ENCODE measurements around the gene STX2.

STX2 gene

GRCh38 chr12:130832561-130833209 is 6.4 kb downstream of the STX2 start:
- Histone ChIP-seq H3K4me3 (ENCODE audit: low read length) (no peak overlapping the region), H3K36me3 (ENCODE audit: insufficient read depth, low read length) (no peaks in the 10 kb centered on the region), H2AFZ (ENCODE audit: low read depth, low read length) (no peak overlapping the region)

GRCh38 chr12:130831876-130832405 is 7.1 kb downstream of the STX2 start:
- Histone ChIP-seq H3K4me1 (ENCODE audit: insufficient read depth, low read length) (no peaks in the 10 kb centered on the region), H3K36me3 (ENCODE audit: insufficient read depth, low read length) (no peaks in the 10 kb centered on the region), H3K27me3 (ENCODE audit: insufficient read depth, low read length) (no peaks in the 10 kb centered on the region), H2AFZ (ENCODE audit: low read depth, low read length) (no peak overlapping the region), H3K4me3 (ENCODE audit: low read length) (no peak overlapping the region), H3K9me3 (ENCODE audit: low read length) (no peaks in the 10 kb centered on the region)

More at GRCh38 chr12:130832561-130833209, 6.4 kb downstream of the STX2 start:
- H3K27me3 ChIP-seq (ENCODE audit: insufficient read depth, low read length): no peaks in the 10 kb centered on the region
- H3K9me3 ChIP-seq (ENCODE audit: low read length): no peaks in the 10 kb centered on the region
- H3K4me1 ChIP-seq (ENCODE audit: insufficient read depth, low read length): peaks cover 2% of the 10 kb centered on the region

- no peak overlapping the region for H3K4me3 ChIP-seq (ENCODE audit: low read length)
- H3K4me1 ChIP-seq (ENCODE audit: insufficient read depth, low read length): no peaks in the 10 kb centered on the region
- H2AFZ ChIP-seq (ENCODE audit: low read depth, low read length): no peak overlapping the region
These were observed 7.8 kb downstream of the STX2 start for GRCh38 chr12:130831246-130831645.

GRCh38 chr12:130830246-130830551 is 8.9 kb downstream of the STX2 start:
- Histone ChIP-seq H3K9me3 (ENCODE audit: low read length) (no peaks in the 10 kb centered on the region), H3K4me1 (ENCODE audit: insufficient read depth, low read length) (no peaks in the 10 kb centered on the region), H3K36me3 (ENCODE audit: insufficient read depth, low read length) (no peaks in the 10 kb centered on the region), H3K4me3 (ENCODE audit: low read length) (no peak overlapping the region), H2AFZ (ENCODE audit: low read depth, low read length) (no peak overlapping the region), H3K27me3 (ENCODE audit: insufficient read depth, low read length) (no peaks in the 10 kb centered on the region)

More at GRCh38 chr12:130831246-130831645, 7.8 kb downstream of the STX2 start:
- no peaks in the 10 kb centered on the region for H3K9me3 ChIP-seq (ENCODE audit: low read length)
- no peaks in the 10 kb centered on the region for H3K36me3 ChIP-seq (ENCODE audit: insufficient read depth, low read length)
- no peaks in the 10 kb centered on the region for H3K27me3 ChIP-seq (ENCODE audit: insufficient read depth, low read length)

- Histone ChIP-seq H2AFZ (ENCODE audit: low read depth, low read length) (no peak overlapping the region), H3K27me3 (ENCODE audit: insufficient read depth, low read length) (no peaks in the 10 kb centered on the region), H3K4me1 (ENCODE audit: insufficient read depth, low read length) (no peaks in the 10 kb centered on the region), H3K36me3 (ENCODE audit: insufficient read depth, low read length) (no peaks in the 10 kb centered on the region), H3K4me3 (ENCODE audit: low read length) (no peak overlapping the region), H3K9me3 (ENCODE audit: low read length) (no peaks in the 10 kb centered on the region)
These were observed 9.4 kb downstream of the STX2 start for GRCh38 chr12:130829391-130830245.

GRCh38 chr12:130828895-130829294 is 10.2 kb downstream of the STX2 start:
- H3K27me3 ChIP-seq (ENCODE audit: insufficient read depth, low read length): no peaks in the 10 kb centered on the region
- no peaks in the 10 kb centered on the region for H3K9me3 ChIP-seq (ENCODE audit: low read length)
- no peaks in the 10 kb centered on the region for H3K36me3 ChIP-seq (ENCODE audit: insufficient read depth, low read length)
- H3K4me1 ChIP-seq (ENCODE audit: insufficient read depth, low read length): no peaks in the 10 kb centered on the region
- H2AFZ ChIP-seq (ENCODE audit: low read depth, low read length): no peak overlapping the region
- H3K4me3 ChIP-seq (ENCODE audit: low read length): no peak overlapping the region

- no peak overlapping the region for H2AFZ ChIP-seq (ENCODE audit: low read depth, low read length)
- no peaks in the 10 kb centered on the region for H3K4me1 ChIP-seq (ENCODE audit: insufficient read depth, low read length)
- H3K36me3 ChIP-seq (ENCODE audit: insufficient read depth, low read length): peaks cover 14% of the 10 kb centered on the region
- H3K27me3 ChIP-seq (ENCODE audit: insufficient read depth, low read length): no peaks in the 10 kb centered on the region
- no peak overlapping the region for H3K4me3 ChIP-seq (ENCODE audit: low read length)
- no peaks in the 10 kb centered on the region for H3K9me3 ChIP-seq (ENCODE audit: low read length)
These were observed 11.6 kb downstream of the STX2 start for GRCh38 chr12:130827432-130827831.

- Histone ChIP-seq H3K4me1 (ENCODE audit: insufficient read depth, low read length) (no peaks in the 10 kb centered on the region), H3K27me3 (ENCODE audit: insufficient read depth, low read length) (no peaks in the 10 kb centered on the region), H3K9me3 (ENCODE audit: low read length) (no peaks in the 10 kb centered on the region), H3K36me3 (ENCODE audit: insufficient read depth, low read length) (peaks cover 18% of the 10 kb centered on the region), H2AFZ (ENCODE audit: low read depth, low read length) (no peak overlapping the region), H3K4me3 (ENCODE audit: low read length) (no peak overlapping the region)
These were observed 12.8 kb downstream of the STX2 start for GRCh38 chr12:130826151-130826801.

GRCh38 chr12:130825771-130826150 is 13.3 kb downstream of the STX2 start:
- H3K27me3 ChIP-seq (ENCODE audit: insufficient read depth, low read length): no peaks in the 10 kb centered on the region
- peaks cover 23% of the 10 kb centered on the region for H3K36me3 ChIP-seq (ENCODE audit: insufficient read depth, low read length)
- no peaks in the 10 kb centered on the region for H3K9me3 ChIP-seq (ENCODE audit: low read length)
- H2AFZ ChIP-seq (ENCODE audit: low read depth, low read length): no peak overlapping the region
- no peaks in the 10 kb centered on the region for H3K4me1 ChIP-seq (ENCODE audit: insufficient read depth, low read length)
- no peak overlapping the region for H3K4me3 ChIP-seq (ENCODE audit: low read length)

- H3K4me1 ChIP-seq (ENCODE audit: insufficient read depth, low read length): peaks cover 21% of the 10 kb centered on the region
- peaks cover 31% of the 10 kb centered on the region for H3K36me3 ChIP-seq (ENCODE audit: insufficient read depth, low read length)
- no peak overlapping the region for H2AFZ ChIP-seq (ENCODE audit: low read depth, low read length)
- H3K27me3 ChIP-seq (ENCODE audit: insufficient read depth, low read length): no peaks in the 10 kb centered on the region
- no peak overlapping the region for H3K4me3 ChIP-seq (ENCODE audit: low read length)
- H3K9me3 ChIP-seq (ENCODE audit: low read length): no peaks in the 10 kb centered on the region
These were observed 19.4 kb downstream of the STX2 start for GRCh38 chr12:130819681-130820080.

GRCh38 chr12:130818635-130819576 is 20.1 kb downstream of the STX2 start:
- Histone ChIP-seq H3K4me1 (ENCODE audit: insufficient read depth, low read length) (peaks cover 21% of the 10 kb centered on the region), H3K4me3 (ENCODE audit: low read length) (no peak overlapping the region), H3K9me3 (ENCODE audit: low read length) (no peaks in the 10 kb centered on the region), H3K36me3 (ENCODE audit: insufficient read depth, low read length) (peaks cover 31% of the 10 kb centered on the region), H2AFZ (ENCODE audit: low read depth, low read length) (no peak overlapping the region), H3K27me3 (ENCODE audit: insufficient read depth, low read length) (no peaks in the 10 kb centered on the region)

- Histone ChIP-seq H2AFZ (ENCODE audit: low read depth, low read length) (no peak overlapping the region), H3K4me1 (ENCODE audit: insufficient read depth, low read length) (peaks cover 21% of the 10 kb centered on the region), H3K27me3 (ENCODE audit: insufficient read depth, low read length) (no peaks in the 10 kb centered on the region), H3K36me3 (ENCODE audit: insufficient read depth, low read length) (peaks cover 24% of the 10 kb centered on the region), H3K9me3 (ENCODE audit: low read length) (no peaks in the 10 kb centered on the region), H3K4me3 (ENCODE audit: low read length) (no peak overlapping the region)
These were observed 20.8 kb downstream of the STX2 start for GRCh38 chr12:130818272-130818634.
